NOMO-1 (cell line): ENCODE results near the gene MAGI2.
"Not testable (repeated sequence)": the region's sequence is repeated elsewhere in the genome, so short reads cannot be mapped to it uniquely, and the experiment has no call there.

ENCODE experiments used
- DNase-seq, 2 experiments: peaks; one replicate each; lab custom pipeline; 2025; ENCODE audit not compliant: unreplicated experiment in 2 of 2; lab: John Stamatoyannopoulos, UW

Gene MAGI2

DNA sequence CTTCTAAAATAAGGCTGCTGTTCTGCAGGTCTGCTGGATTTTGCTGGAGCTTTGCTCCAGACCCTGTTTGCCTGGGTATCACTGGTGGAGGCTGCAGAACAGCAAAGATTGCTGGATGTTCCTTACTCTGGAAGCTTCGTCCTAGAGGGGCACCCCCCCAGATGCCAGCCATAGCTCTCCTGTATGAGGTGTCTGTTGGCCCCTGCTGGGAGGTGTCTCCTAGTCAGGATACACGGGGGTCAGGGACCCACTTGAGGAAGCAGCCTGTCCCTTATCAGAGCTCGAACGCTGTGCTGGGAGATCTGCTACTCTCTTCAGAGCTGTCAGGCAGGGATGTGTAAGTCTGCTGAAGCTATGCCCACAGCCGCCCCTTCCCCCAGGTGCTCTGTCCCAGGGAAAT is 382.3 kb downstream of the MAGI2 start:
- not testable (repeated sequence) for DNase-seq

DNA sequence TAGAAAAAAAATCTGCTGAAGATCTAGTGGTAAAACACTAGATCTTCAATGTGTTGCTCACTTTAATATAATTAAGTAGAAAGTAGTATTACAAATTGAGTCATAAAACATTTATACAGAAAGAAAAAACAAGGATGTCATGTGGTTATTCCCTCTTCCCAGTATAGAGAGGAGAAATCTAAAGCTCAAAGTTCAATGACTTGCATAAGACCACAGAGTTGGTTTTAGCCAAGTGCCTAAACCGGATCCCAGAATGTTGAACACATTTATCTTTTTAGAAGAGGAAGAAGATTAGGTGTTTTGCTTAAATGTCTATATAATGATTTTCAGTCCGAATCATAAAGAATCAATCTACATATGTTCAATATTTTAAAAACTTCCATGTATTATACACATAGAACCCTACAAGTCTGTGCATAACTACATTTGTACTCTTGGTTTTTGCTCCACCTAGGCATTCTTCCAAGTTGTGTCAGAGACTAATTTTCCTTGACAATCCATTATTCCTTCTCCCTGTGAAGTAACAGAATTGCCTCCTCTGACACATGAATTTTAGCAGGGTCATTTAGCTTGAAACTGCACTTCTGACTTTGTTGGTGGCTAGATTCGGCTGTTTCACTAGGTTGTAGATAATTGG is 389.2 kb downstream of the MAGI2 start:
- DNase-seq: no peak

DNA sequence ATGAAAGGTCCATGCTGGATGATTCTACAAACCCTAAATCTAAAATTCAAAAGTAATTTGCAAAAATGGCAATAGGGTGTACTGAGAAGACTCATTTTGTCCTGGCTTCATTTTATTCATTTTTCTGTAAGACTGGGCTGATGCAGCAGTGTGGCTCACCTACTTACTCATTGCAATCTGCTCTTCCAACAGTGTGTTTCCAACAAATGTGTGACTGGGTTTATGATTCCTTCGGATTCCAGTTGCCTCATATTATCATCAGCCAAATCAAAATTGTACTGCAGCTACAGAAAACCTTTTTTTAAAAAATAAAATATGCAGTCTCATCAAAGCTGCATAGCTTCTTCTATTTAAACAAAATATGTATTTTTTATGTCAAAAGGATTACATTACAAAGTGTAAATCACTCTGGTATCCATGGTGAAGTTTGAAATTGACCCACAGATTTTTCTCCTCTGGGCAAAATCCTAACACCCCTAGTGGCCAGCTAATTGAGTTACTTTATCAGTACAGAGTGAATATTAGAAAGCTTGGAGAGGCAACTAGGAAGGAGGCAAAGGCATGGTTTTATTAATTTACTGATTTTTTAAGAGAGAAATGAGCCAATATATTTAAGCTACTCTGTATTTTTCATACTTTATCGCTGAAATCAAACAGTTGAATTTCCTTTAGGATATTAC is 390.3 kb downstream of the MAGI2 start:
- DNase-seq: no peak

DNA sequence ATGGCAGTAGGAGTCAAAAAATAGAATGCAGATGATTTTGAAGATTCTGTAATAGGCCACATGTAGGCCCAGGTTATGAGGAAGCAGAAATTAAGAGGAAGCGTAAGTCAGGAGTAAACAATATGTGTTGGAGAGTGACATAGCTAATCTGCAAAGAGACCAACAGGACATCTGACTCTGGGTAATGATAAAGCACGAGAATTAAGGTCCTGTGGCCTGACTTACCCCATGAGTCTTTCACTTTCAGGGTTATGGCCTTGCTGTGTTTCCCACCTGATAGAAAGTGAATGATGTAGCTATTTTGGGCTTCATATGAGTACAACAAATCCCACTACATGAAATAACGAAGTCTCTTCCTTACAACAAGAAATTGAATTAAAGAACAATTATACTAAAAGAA is 393.0 kb downstream of the MAGI2 start:
- peak; percentile 11 to 72 for DNase-seq

DNA sequence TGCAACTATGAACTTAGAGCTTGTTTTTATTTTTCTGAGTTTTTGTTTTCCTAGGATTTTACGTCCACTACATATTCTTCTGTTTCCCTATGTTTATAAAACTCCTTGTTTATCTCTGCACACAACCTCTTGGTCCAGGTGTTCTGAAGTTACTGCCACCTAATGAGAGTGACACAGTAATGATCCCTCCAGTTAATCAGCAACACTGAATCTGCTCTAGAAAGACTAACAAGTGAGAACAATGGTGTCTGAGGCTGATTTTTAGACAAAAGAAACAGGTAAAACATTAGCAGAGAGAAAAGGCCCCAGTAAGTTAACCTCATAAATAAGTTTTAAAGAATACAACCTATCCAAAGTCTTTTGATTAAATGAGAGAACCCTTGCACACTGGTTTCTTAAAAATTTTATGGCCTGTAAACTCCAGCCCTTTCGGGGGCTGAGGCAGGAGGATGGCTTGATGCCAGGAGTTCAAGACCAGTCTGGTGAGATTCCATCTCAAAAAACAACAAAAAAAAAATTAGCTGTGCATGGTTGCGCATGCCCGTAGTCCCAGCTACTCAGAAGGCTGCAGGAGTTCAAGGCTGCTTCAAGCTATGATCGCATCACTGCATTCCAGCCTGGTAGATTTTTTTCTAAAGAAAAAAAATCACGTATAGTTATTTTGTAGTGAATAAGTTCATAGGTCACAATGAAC is 397.6 kb downstream of the MAGI2 start:
- no peak for DNase-seq

DNA sequence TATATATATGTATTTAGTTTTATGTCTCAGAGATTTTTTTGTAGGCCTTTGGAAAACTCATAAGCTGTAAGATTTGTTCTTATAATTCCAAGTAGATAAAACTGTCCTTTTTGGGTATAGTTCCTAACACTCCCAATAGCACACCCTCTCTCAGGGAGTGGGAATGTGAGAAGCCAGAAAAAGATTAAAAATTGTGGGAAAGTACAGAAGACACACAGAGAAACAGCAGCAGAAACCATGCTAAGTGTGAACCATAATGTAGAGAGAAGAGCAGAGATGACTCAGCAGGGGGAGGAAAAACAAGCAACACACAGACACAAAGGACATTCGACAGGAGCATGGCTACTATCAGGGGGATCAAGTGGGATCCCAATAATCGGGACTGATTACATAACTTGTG is 401.6 kb downstream of the MAGI2 start:
- DNase-seq: no peak

DNA sequence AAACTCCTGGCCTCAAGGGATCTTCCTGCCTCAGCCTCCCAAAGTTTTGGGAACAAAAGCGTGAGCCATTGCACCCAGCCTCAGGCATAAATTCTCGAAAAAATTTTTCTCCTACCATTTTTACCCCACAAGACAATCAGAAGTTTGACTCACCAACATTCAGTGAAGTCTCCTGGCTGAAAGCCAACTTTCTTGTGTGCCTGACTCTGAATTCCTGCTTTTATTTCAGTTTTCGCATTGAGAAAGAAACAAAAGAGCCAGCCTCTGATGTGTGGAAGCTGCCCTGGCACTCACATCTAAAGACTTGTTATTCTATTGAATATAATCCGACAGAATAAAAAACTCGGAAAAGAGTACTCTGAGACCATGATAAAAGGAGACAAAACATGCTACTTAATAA is 402.9 kb downstream of the MAGI2 start:
- DNase-seq: no peak

DNA sequence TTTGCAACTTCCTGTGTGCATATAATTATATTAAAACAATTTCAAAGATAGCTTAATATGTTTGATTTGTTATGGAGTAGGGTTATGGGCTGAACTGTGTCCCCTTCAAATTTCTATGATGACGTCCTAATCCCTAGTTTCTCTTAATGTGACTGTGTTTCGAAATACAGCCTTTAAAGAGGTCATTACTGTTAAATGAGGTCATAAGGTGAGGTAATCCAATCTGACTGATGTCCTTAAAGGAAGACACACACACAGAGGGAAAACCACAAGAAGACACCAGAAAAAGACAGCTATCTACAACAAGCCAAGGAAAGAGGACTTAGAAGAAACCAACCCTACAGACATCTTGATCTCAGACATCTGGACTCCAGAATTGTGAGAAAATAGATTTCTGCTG is 407.4 kb downstream of the MAGI2 start:
- DNase-seq: no peak

DNA sequence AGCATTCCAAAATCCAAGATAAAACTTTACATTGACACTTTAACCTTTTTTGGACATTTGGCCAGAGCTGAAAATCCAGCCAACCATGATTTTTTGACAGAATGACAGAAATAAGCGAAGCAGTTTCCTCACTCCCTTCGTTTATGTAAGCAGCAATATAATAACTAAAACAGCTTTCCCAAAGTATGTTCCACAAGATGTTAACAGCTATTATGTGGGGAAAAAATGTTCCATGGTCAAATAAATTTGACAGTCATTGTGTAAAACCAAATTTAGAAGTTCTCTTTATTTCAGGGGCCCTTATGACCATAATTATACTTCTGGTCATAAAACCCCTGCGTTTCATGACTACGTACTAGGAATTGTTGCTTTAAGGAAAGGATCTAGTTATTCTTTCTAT is 416.5 kb downstream of the MAGI2 start:
- no peak for DNase-seq

DNA sequence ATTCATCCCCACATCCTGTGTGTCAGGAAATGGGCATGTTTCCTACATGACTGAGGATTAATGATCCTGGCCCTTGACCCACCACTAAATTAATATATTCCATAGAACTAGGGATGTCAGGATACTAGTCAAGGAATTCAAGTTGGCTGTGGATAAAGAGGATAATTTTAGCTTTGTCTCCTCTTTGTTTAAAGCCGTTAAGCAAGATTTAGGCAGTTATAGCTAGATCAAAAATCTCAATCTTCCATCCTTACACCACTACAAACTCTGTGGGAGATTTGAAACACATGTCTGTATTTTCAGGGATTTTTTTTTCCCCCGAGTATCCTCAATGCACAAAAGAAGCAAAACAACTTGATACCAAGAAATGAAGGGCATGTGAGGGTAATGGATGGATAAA is 417.1 kb downstream of the MAGI2 start:
- DNase-seq: no peak

DNA sequence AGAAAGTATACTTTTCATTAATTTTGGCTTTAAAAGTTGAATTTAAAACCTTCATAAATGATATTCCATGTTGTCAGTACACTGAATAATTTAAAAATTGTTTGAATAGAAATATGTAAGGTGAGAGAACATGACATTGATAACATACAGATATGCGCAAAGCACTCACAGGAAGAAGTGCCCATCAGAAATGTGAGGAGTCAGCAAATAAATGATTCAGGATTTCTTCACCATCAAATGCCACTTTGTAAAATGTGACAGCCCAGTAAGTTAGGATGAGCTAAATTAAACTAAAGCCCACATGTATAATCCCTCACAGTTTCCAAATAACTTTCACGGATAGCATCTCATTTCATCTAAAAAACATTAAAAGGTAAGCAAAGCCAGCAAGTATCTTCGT is 417.6 kb downstream of the MAGI2 start:
- no peak for DNase-seq

DNA sequence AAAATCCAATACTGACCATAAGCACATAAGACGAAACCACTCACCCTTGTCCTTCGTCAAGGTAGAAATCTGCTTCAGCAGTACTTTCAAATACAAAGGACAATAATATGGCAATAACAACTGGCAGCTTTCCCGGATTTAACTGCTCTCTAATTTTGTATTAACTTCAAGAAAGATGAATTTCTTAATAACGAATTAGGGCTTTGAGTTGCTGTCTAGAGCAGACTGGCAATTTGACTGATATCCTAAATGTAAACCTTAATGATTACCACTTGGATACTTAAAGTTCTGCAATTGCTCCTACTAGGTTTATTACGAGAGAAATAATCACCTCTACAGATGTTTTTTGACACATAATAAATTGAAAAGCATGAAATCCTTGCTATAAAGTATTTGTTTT is 418.7 kb downstream of the MAGI2 start:
- no peak for DNase-seq

DNA sequence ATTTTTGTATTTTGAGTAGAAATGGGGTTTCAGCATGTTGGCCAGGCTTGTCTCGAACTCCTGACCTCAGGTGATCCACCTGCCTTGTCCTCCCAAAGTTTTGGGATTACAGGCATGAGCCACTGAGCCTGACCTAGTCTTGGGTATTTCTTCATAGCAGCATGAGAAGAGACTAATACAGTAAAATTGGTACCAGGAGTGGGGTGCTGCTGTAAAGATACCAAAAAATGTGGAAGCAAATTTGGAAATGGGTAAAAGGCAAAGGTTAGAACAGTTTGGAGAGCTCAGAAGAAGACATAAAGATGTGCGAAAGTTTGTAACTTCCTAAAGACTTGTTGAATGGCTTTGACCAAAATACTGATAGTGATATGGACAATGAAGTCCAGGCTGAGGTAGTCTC is 433.8 kb downstream of the MAGI2 start:
- DNase-seq: not testable (repeated sequence)

DNA sequence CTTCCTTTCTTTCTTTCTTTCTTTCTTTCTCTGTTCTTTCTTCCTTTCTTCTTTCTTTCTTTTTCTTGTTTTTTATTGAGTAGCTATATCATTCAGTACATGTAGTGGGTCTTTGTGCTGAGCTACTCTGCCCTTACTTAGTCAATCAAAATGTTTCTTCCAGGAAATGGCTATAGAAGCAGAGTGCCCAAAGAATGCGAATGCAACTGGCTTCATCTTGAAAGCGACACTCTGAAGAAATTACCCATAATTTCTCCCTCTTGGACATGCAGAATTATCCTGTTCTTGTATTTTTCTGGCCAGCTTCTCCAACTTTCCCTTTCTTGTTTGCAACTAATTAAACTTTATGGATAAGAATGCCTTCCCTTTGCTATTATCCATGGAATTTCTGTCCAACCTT is 441.5 kb downstream of the MAGI2 start:
- no peak for DNase-seq

DNA sequence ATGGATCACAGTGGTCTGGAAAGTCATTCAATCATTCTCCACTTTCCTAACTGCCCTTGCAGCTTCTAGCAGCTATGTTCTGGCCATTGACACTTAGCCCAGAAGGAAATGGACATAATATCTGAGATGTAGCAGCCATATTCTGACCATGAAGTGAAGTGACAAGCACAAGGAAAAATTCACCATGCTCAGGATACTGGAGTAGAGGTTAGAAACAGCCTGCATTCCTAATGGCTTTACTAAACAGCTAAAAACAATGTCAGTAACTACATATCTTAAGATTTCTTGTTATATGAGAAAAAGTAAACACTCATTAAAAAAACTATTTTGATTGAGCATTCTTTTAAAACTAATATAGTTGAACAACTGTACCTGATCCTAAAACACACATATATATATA is 443.8 kb downstream of the MAGI2 start:
- no peak for DNase-seq

DNA sequence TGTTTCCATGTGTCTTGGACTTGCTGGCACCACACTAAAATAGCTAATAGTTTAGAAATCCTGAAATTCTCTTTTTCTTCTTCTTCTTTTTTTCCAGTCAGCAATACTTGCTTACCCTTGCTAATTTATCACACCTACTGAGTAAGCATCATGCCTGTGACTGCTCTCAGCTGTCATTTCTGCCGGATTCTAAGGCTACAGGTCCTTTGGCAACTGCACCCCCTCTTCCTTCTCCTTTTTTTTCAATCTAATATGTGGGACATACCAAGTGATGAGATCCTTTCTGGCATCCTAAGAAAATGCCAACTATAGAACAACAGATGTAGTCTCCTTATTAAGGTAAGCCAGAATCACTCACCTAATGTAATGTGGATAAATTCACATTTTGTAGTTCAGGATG is 444.7 kb downstream of the MAGI2 start:
- DNase-seq: no peak

DNA sequence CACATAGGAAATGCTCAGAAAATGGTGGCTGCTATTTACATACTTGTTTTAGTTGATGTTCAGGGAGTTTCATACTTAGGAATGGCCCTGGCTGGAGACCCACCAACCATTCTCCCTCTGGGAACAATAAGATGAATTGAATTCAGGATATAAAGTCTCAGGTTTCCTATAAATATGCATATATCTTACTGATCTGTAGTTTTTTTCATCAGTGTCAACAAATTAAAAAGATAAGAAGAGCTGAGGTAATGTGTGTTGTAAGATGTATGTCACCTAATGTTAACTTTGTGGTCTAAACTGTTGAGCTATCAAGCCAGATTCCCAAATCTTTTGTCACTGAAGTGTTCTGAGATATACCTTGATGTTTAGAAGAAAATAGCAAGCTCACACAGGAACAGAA is 457.5 kb downstream of the MAGI2 start:
- DNase-seq: no peak

DNA sequence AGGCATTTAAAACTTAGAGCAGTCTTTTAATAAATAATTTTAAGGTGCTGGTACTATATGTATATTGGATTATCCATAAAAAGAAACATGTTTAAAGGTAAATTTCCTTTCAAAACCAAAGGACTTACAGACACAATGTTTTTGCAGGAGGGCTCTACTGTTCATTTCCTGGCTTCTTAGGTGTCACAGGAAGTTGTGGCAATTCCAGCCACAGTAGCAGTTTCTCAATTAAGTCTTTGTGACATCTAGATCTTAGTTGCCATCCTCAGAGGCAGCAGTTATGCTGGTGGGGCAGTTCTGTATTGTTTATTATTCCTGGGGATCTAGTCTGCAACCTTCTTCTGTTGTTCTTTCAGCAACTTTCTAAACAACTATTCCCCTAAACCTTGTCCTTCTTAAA is 460.1 kb downstream of the MAGI2 start:
- no peak for DNase-seq

DNA sequence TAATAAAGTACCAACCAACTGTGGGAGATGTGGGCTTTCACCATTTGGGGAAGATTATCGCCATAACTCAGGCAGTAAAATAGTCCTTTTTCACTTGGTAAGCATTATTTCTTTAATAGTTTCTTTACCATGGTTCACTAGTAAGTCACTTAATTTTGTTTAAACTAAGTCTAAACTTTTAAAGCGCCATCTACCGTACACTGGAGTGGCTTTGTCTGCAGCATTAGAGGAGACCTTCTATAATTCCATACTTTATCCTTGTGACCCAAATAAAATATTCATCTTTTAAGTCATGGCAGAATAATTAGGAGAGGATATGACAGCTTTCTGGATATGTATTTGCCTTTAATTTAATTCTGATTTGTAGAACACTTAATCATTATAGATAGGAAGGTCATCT is 468.0 kb downstream of the MAGI2 start:
- no peak for DNase-seq

DNA sequence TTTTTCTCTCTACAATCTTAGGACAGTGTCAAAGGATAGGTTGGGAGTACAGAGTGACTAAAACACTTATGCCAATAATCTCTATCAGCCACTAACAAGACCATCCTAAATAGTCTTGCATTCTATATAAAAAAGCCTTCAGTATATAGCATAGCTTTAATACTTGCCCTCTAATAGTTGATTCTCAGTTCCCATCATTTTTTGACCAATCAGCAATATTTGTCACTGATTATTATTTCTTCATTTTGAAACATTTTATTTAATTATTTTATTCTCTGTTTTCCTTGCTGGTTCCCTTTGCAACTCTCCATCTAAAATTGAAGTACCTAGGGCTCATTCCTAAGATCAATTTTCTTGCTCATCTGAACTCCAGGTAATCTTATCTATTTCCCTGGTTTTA is 470.0 kb downstream of the MAGI2 start:
- no peak for DNase-seq

DNA sequence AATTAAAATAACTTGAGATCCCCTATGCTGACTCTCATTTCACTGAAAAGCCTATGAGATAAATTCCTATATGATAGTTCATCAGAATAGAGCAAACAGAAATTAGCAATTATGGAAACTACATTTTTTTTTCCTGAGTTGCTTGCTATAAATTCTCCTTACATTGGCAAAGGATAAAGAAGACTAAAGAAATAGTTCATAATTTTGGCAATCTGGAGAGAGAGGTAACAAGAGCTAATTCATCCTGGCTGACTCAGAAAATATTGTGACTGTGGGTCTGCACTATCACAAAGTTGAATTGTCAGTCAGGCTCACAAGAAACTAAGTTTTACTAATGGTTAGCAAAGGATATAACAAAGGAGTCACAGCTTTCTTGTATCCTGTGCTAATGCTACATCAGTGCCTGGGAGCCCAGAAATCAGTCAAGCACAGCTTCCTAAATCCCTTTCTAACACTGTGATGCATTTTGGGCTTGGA is 483.0 kb downstream of the MAGI2 start:
- no peak for DNase-seq

DNA sequence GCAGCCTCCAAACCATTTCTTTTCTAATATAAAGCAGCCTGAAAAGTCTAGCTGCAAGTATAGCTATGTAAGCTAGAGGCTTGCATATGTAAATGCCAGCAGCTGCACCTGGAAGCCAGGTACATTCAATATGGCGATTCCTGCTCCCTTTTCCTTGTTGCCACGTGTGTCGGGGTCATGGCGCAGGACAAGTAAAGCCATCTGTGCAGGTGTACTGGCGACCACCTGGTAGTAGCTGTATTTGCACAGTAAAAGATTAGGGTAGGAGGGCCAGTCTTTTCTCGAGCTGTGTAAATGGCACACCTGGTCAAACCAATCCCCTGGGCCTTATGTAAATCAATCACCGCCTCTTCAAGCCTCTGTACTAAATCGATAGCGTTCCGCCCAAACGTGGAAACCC is 484.5 kb downstream of the MAGI2 start:
- no peak for DNase-seq
